HCT116 (cell line): Measurements from ENCODE around the gene AUTS2.

Experiments used
- EZH2 ChIP-seq: fragments of 200-600 bp; sonication (generic); IDR thresholded peaks from 2 replicates; pipeline ENCODE4 v1.6.1; 2017; ENCODE audit warnings: antibody characterized with exemption, mixed run types
- JUND ChIP-seq: IDR thresholded peaks from 2 replicates; pipeline ENCODE4 v1.6.1; 2012
- POLR2A ChIP-seq: IDR thresholded peaks from 2 replicates; pipeline ENCODE4 v1.7.0; 2011; ENCODE audit warnings: borderline replicate concordance; ENCODE audit not compliant: insufficient read depth, insufficient read length; ENCODE audit errors: extremely low read depth
- SRF ChIP-seq: IDR thresholded peaks from 2 replicates; pipeline ENCODE4 v1.6.1; 2012; ENCODE audit warnings: low read depth
- TCF7L2 ChIP-seq: IDR thresholded peaks from 2 replicates; pipeline ENCODE4 v1.7.0; 2011; ENCODE audit warnings: borderline replicate concordance, inconsistent platforms; ENCODE audit not compliant: insufficient read depth, insufficient read length; ENCODE audit errors: extremely low read depth
- YY1 ChIP-seq: IDR thresholded peaks from 2 replicates; pipeline ENCODE4 v1.6.1; 2011; ENCODE audit warnings: low read length, low read depth, moderate library complexity, mild to moderate bottlenecking; ENCODE audit not compliant: insufficient replicate concordance; ENCODE audit errors: extremely low read depth
- TF ChIP-seq, protein P1 (sequence below), 3 experiments: fragments of 200-600 bp in 1 of 3; sonication (generic) in 1 of 3; IDR thresholded peaks in 2 of 3; conservative IDR thresholded peaks in 1 of 3; 2 replicates each; pipeline ENCODE4 v1.5.1; 2012 to 2017; ENCODE audit warnings: low read depth in 2 of 3, low read length in 2 of 3, antibody characterized with exemption in 1 of 3, borderline replicate concordance in 1 of 3, control low read depth in 1 of 3, mild to moderate bottlenecking in 1 of 3, mixed read lengths in 1 of 3, mixed run types in 1 of 3, moderate library complexity in 1 of 3; ENCODE audit not compliant: insufficient read depth in 1 of 3
- TF ChIP-seq, protein P2 (sequence below): IDR thresholded peaks from 2 replicates; pipeline ENCODE4 v1.6.1; 2012; ENCODE audit warnings: low read depth

DNA sequence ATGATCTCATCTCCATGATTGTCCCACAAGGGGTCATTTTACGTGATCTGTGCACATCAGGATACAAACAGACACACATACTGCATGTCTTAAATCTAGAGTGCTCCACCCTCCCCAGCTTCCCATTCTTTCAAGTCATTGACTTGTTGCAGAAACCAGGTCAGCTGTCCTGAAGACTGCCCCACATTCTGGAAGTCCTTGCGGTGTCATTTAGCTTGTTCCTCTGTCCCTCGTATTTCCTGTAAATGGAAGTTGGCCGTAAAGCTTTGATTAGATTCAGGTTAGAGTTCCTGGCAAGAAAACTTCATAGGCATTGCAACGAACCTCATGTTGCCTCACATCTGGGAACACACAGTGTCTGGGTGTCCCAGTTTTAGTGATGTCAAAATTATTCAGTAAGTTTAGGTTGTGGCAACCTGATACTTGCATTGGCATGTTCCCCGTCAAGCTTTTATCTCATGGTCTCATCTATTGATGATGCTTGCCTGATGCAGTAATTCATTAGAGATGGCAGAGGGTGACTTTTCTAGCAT is 1116.3 kb downstream of the AUTS2 start:
- TF ChIP-seq, protein P1, sequence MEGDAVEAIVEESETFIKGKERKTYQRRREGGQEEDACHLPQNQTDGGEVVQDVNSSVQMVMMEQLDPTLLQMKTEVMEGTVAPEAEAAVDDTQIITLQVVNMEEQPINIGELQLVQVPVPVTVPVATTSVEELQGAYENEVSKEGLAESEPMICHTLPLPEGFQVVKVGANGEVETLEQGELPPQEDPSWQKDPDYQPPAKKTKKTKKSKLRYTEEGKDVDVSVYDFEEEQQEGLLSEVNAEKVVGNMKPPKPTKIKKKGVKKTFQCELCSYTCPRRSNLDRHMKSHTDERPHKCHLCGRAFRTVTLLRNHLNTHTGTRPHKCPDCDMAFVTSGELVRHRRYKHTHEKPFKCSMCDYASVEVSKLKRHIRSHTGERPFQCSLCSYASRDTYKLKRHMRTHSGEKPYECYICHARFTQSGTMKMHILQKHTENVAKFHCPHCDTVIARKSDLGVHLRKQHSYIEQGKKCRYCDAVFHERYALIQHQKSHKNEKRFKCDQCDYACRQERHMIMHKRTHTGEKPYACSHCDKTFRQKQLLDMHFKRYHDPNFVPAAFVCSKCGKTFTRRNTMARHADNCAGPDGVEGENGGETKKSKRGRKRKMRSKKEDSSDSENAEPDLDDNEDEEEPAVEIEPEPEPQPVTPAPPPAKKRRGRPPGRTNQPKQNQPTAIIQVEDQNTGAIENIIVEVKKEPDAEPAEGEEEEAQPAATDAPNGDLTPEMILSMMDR (IDR thresholded peaks at IDR 0.05 in 2 of 3, conservative IDR thresholded peaks at IDR 0.05 in 1 of 3; ENCODE audit: borderline replicate concordance in 1 of 3, insufficient read depth in 1 of 3, low read depth in 2 of 3, low read length in 2 of 3) = no peak
- TF ChIP-seq POLR2A (no peak), JUND (no peak), EZH2 (no peak), YY1 (no peak), SRF (no peak), TCF7L2 (no peak)
- TF ChIP-seq, protein P2, sequence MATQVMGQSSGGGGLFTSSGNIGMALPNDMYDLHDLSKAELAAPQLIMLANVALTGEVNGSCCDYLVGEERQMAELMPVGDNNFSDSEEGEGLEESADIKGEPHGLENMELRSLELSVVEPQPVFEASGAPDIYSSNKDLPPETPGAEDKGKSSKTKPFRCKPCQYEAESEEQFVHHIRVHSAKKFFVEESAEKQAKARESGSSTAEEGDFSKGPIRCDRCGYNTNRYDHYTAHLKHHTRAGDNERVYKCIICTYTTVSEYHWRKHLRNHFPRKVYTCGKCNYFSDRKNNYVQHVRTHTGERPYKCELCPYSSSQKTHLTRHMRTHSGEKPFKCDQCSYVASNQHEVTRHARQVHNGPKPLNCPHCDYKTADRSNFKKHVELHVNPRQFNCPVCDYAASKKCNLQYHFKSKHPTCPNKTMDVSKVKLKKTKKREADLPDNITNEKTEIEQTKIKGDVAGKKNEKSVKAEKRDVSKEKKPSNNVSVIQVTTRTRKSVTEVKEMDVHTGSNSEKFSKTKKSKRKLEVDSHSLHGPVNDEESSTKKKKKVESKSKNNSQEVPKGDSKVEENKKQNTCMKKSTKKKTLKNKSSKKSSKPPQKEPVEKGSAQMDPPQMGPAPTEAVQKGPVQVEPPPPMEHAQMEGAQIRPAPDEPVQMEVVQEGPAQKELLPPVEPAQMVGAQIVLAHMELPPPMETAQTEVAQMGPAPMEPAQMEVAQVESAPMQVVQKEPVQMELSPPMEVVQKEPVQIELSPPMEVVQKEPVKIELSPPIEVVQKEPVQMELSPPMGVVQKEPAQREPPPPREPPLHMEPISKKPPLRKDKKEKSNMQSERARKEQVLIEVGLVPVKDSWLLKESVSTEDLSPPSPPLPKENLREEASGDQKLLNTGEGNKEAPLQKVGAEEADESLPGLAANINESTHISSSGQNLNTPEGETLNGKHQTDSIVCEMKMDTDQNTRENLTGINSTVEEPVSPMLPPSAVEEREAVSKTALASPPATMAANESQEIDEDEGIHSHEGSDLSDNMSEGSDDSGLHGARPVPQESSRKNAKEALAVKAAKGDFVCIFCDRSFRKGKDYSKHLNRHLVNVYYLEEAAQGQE = no peak
